ENCODE results near the gene MAN1A2. TPM values are rescaled to one million over a fixed set of nuclear protein-coding genes. Genes with fewer than 3 reads are reported as not detected.

Gene MAN1A2
- total RNA-seq, 1 experiment from 2014 or later: 38.1 TPM

DNA sequence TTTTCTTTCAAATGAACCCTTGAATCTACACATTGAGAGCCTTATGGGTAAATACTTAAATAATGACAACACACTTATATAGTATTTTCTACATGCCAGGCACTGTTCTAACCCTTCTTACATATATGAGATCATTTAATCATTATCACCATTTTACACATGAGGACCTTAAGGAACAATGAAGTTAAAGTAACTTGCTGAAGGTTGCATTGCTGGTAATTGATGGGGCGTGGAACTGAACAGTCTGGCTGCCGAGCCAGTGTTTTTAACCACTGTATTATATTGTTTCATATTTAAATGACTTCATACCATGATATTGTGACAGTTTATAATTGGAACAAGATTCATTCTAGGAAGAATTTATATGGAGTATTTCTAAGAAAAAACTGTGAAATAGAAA, 126.7 kb downstream of the MAN1A2 start (continued):
- TF ChIP-seq CEBPB (IDR thresholded peaks at IDR 0.05; ENCODE audit: low read depth) (no peak), ZNF274 (IDR thresholded peaks at IDR 0.05; ENCODE audit: low read depth, low read length) (no peak)

DNA sequence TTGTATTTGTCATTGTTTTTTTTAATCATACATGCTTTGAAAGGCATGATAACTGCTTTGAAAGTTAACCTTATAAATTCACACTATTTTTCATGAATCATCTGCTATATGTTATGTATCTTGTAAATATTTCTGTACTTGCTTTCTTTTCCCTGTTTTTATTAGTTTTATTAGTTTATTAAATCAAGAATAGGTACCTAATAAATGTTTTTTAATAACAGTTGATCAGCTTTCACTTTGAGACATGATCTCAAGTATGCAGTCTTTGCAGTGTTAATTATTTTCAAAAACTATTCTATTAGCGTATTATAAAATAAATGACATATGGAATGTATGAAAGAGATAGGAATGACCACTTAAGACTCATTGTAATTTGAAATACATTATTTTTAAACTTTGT, 127.8 kb downstream of the MAN1A2 start:
- intact Hi-C loops (cut with micrococcal nuclease): loop anchor here (5.0 kb wide), 1 partner anchor 48 kb away; no protein-coding TSS in a partner anchor
- no peak overlapping the region for H2AFZ ChIP-seq (ENCODE audit: low read depth, low read length, poor library complexity, severe bottlenecking)
- no peaks in the 10 kb centered on the region for H3K4me1 ChIP-seq (ENCODE audit: control insufficient read depth in 1 of 2, insufficient read depth in 2 of 2, low read length in 2 of 2)
- no peaks in the 10 kb centered on the region; the same call in 1 of the 2 replicates for H4K20me1 ChIP-seq (ENCODE audit: insufficient read depth)
- H3K27ac ChIP-seq (ENCODE audit: low read depth, low read length): no peak overlapping the region
- TF ChIP-seq RAD21 (IDR thresholded peaks at IDR 0.05; ENCODE audit: low read depth): no peak
- TF ChIP-seq, protein P1, sequence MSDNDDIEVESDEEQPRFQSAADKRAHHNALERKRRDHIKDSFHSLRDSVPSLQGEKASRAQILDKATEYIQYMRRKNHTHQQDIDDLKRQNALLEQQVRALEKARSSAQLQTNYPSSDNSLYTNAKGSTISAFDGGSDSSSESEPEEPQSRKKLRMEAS (IDR thresholded peaks at IDR 0.05): no peak
- RAD21 ChIA-PET (ENCODE audit: low non-redundant PET in 1 of 2, low total read pairs in 2 of 2, uncharacterized antibody in 2 of 2, unreplicated experiment in 2 of 2): no interaction called here
- no peak overlapping the region for H3K4me3 ChIP-seq (replicated peaks in 1 of 2; ENCODE audit: low read depth in 1 of 2, low read length in 2 of 2)
- H3K9me2 ChIP-seq (ENCODE audit: insufficient read depth): no peaks in the 10 kb centered on the region
- POLR2A ChIA-PET: no interaction called here
- no peaks in the 10 kb centered on the region for H3K9me3 ChIP-seq (ENCODE audit: control insufficient read depth in 1 of 2, insufficient read depth in 1 of 2, low read depth in 1 of 2, low read length in 2 of 2)
- ATAC-seq (no peak), DNase-seq (ENCODE audit: low read depth, low spot score) (no peak)
- H3K9ac ChIP-seq (ENCODE audit: low read length): no peak overlapping the region
- CTCF ChIA-PET: no interaction called here
- H3K79me2 ChIP-seq (ENCODE audit: insufficient read depth, low read length): no peaks in the 10 kb centered on the region
- no peaks in the 10 kb centered on the region for H3K27me3 ChIP-seq (ENCODE audit: insufficient read depth, low read length)
- H3K4me2 ChIP-seq (ENCODE audit: low read length): no peak overlapping the region
- no TSS peak for BruUV-seq (replicated peaks)
- no peaks in the 10 kb centered on the region; a peak in 1 of 4 replicates for H3K36me3 ChIP-seq (ENCODE audit: control insufficient read depth in 1 of 2, insufficient read depth in 2 of 2, low read length in 2 of 2)

DNA sequence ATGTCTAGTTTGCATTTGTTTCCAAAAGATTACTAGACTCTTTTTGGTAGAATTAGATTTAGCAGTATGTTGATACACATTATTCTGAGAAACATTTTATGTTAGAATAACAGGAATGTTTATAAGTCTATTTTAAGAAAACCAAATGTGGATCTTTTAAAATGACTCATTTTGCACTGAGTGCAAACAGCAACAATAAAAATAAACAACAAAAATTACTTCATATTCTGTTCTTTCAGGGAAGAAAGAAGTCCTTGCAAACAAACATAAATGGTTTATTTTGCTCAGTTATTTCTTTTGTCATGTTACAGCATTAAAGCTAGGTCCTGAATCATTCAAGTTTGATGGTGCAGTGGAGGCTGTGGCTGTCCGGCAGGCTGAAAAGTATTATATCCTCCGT, 131.8 kb downstream of the MAN1A2 start:
- no peak overlapping the region for H3K4me2 ChIP-seq (ENCODE audit: low read length)
- no peak overlapping the region for H3K9ac ChIP-seq (ENCODE audit: low read length)
- ATAC-seq: no peak
- H3K27ac ChIP-seq (ENCODE audit: low read depth, low read length): no peak overlapping the region
- no peaks in the 10 kb centered on the region for H3K27me3 ChIP-seq (ENCODE audit: insufficient read depth, low read length)
- no peaks in the 10 kb centered on the region for H3K79me2 ChIP-seq (ENCODE audit: insufficient read depth, low read length)
- no peak overlapping the region for H2AFZ ChIP-seq (ENCODE audit: low read depth, low read length, poor library complexity, severe bottlenecking)
- intact Hi-C loops (cut with micrococcal nuclease): loop anchor here (5.0 kb wide), 1 partner anchor 52 kb away; no protein-coding TSS in a partner anchor
- ChIA-PET POLR2A (no interaction called here), RAD21 (ENCODE audit: low non-redundant PET in 1 of 2, low total read pairs in 2 of 2, uncharacterized antibody in 2 of 2, unreplicated experiment in 2 of 2) (no interaction called here), CTCF (no interaction called here)
- no peak overlapping the region for H3K4me3 ChIP-seq (replicated peaks in 1 of 2; ENCODE audit: low read depth in 1 of 2, low read length in 2 of 2)
- no peak for DNase-seq (ENCODE audit: low read depth, low spot score)
- H3K9me3 ChIP-seq (ENCODE audit: control insufficient read depth in 1 of 2, insufficient read depth in 1 of 2, low read depth in 1 of 2, low read length in 2 of 2): no peaks in the 10 kb centered on the region
- no peaks in the 10 kb centered on the region for H3K4me1 ChIP-seq (ENCODE audit: control insufficient read depth in 1 of 2, insufficient read depth in 2 of 2, low read length in 2 of 2)
- H4K20me1 ChIP-seq (ENCODE audit: insufficient read depth): no peaks in the 10 kb centered on the region; the same call in 1 of the 2 replicates
- H3K9me2 ChIP-seq (ENCODE audit: insufficient read depth): no peaks in the 10 kb centered on the region
- TF ChIP-seq YY1 (IDR thresholded peaks at IDR 0.05; ENCODE audit: extremely low read depth, insufficient replicate concordance, low read depth, low read length): no peak
- TF ChIP-seq, protein P2, sequence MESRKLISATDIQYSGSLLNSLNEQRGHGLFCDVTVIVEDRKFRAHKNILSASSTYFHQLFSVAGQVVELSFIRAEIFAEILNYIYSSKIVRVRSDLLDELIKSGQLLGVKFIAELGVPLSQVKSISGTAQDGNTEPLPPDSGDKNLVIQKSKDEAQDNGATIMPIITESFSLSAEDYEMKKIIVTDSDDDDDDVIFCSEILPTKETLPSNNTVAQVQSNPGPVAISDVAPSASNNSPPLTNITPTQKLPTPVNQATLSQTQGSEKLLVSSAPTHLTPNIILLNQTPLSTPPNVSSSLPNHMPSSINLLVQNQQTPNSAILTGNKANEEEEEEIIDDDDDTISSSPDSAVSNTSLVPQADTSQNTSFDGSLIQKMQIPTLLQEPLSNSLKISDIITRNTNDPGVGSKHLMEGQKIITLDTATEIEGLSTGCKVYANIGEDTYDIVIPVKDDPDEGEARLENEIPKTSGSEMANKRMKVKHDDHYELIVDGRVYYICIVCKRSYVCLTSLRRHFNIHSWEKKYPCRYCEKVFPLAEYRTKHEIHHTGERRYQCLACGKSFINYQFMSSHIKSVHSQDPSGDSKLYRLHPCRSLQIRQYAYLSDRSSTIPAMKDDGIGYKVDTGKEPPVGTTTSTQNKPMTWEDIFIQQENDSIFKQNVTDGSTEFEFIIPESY (IDR thresholded peaks at IDR 0.05; ENCODE audit: extremely low read depth, insufficient replicate concordance, low read length): no peak
- no TSS peak for BruUV-seq (replicated peaks)
- no peaks in the 10 kb centered on the region; a peak in 1 of 4 replicates for H3K36me3 ChIP-seq (ENCODE audit: control insufficient read depth in 1 of 2, insufficient read depth in 2 of 2, low read length in 2 of 2)

All from HCT116 (cell line).